ENCODE results near the gene TRMT61A. TPM values are rescaled to one million over a fixed set of nuclear protein-coding genes. Genes with fewer than 3 reads are reported as not detected.

Gene TRMT61A
- total RNA-seq, 4 donors from 2014 or later = 14.9 to 24.4 (median 21.3) TPM

DNA sequence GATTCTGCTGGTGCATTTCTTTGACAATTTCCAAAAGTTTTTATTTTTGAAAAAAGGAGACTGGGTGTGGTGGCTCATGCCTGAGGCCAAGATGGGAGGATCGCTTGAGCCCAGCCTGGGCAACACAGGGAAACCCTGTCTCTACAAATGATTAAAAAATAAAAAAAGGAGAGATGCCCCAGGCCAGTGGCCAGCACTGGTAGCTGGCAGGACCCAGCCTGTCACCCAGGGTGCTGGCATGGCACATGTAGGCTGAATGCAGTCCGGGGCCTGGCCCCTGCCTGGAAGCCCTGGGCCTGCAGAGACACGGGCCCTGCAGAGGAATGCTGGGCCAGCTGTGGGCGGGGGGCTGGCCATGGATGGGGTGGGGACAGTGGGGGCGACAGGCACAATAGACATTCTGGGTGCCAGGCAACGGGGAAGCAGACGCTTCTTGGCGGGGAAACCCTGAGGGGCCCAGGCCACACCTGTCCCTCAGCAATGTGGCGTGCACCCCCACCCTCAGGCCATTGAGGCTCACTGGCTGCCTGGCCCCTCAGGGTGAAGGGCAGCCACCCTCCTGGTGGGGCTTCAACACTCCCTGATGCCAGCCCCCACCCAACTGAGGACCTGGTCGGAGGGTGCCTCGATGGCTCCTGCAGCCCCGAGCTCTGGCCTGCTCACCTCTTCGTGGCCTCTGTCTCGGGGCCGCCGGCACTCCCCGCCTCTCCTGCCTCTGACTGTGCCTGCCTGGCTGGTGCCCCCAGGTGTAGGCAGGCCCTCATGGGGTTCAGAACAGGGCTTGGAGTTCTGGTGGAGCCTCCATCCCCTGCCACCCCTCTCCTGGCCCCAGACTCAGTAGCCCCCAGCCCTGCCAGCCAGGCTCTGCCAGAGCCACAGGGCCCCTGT, 12.1 kb downstream of the TRMT61A start:
- no peaks in the 10 kb centered on the region for H3K9me3 ChIP-seq
- H3K4me1 ChIP-seq = peaks cover 42 to 66% of the 10 kb centered on the region in 2 donors
- H3K4me3 ChIP-seq (replicated peaks in 1 of 3) = no peak overlapping the region
- TF ChIP-seq, protein P1, sequence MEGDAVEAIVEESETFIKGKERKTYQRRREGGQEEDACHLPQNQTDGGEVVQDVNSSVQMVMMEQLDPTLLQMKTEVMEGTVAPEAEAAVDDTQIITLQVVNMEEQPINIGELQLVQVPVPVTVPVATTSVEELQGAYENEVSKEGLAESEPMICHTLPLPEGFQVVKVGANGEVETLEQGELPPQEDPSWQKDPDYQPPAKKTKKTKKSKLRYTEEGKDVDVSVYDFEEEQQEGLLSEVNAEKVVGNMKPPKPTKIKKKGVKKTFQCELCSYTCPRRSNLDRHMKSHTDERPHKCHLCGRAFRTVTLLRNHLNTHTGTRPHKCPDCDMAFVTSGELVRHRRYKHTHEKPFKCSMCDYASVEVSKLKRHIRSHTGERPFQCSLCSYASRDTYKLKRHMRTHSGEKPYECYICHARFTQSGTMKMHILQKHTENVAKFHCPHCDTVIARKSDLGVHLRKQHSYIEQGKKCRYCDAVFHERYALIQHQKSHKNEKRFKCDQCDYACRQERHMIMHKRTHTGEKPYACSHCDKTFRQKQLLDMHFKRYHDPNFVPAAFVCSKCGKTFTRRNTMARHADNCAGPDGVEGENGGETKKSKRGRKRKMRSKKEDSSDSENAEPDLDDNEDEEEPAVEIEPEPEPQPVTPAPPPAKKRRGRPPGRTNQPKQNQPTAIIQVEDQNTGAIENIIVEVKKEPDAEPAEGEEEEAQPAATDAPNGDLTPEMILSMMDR (IDR thresholded peaks at IDR 0.05) = no peak
- TF ChIP-seq POLR2A (IDR thresholded peaks at IDR 0.05) = no peak
- intact Hi-C loops (cut with DNase I) = no loop called here
- no peak for DNase-seq
- H3K27ac ChIP-seq = peak overlapping the region; percentile 20 to 78 (median 71)
- WGBS, 2 donors = 60 to 72% methylated on average over 3 to 11 of the region's 17 CpGs
- no peaks in the 10 kb centered on the region for H3K36me3 ChIP-seq
- H3K27me3 ChIP-seq = no peaks in the 10 kb centered on the region

DNA sequence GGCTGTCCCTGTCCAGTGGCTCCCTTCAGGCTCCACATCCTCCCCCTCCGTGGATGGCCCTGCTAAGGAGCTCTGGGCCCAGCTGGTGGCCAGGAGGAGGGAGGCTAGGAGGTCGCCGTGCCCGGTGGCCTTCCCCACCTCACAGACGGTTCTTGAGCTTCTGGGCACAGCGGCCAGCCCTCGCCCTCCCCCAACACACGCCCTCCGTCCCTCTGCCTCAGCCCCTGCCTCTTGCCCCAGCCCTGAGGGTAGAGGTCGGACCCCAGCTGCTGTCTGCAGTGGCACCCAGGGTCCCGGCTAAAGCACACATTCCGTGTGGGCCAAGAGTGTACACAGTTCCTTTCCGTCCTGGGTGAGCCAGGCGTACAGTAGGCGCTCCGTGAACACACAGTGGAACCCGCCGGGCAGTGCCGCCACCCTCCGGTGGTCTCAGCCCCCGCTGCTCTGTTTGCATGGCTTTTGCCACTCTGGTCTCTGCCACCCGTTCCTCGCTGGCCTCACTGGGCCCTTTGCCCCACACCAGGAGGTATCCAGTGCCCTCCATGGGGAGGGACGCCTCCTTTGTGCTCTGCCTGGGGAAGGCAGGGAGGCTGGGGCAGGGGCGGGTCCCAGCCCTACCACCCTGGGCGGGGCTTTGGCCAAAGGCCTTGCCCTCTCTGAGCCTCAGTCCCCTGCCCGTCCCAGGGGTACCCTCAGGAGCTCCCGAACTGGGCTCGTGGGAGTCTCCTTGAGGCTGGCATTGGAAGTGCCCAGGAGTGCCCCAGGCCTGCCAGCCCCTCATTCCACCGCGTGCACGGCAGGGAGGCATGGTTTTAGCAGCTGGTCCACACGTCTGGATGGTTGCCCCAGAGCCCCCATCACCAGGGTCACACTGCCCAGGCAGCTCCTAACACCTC, 13.0 kb downstream of the TRMT61A start:
- Histone ChIP-seq H3K27ac (peak overlapping the region; percentile 20 to 78 (median 71)), H3K4me3 (replicated peaks in 1 of 3) (no peak overlapping the region), H3K9me3 (no peaks in the 10 kb centered on the region), H3K27me3 (no peaks in the 10 kb centered on the region), H3K36me3 (no peaks in the 10 kb centered on the region), H3K4me1 (peaks cover 42 to 75% of the 10 kb centered on the region in 2 donors)
- WGBS, 2 donors = 79 to 81% methylated on average over 19 to 20 of the region's 33 CpGs
- no peak for DNase-seq
- TF ChIP-seq POLR2A (IDR thresholded peaks at IDR 0.05) = no peak
- TF ChIP-seq, protein P1 (IDR thresholded peaks at IDR 0.05) = peak in 1 of 6 experiments; percentile 6
- intact Hi-C loops (cut with DNase I) = no loop called here

DNA sequence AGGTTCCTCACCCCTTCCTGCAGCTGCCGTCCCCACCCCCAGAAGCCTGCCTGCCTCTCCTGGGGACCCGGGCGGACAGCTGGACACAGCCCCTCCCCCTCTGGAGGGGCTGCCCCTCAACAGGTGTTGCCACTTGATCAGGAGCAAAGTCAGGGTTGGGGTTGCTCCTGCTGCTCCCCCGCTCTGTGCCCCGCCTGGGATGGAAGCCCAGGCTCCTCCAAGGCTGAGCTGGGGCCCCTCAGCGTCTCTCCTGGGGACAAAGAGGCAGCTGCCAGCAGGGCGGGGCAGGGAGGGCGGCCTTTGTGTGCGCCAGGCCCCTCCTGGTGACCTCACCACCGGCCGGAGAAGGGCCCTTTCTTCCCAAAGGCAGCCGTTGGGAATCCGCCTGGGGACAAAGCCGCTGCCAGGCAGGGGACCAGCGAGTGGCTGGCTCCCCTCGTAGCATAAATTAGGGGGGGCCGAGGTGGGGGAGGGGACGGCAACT, 13.7 kb downstream of the TRMT61A start:
- intact Hi-C loops (cut with DNase I) = no loop called here
- TF ChIP-seq, protein P1 (IDR thresholded peaks at IDR 0.05) = no peak
- TF ChIP-seq POLR2A (IDR thresholded peaks at IDR 0.05) = no peak
- 3 to 18% methylated on average over 3 to 6 of the region's 18 CpGs for WGBS, 2 donors
- no peaks in the 10 kb centered on the region for H3K36me3 ChIP-seq
- peaks cover 42 to 80% of the 10 kb centered on the region in 2 donors for H3K4me1 ChIP-seq
- H3K27me3 ChIP-seq = no peaks in the 10 kb centered on the region
- no peak overlapping the region for H3K4me3 ChIP-seq (replicated peaks in 1 of 3)
- H3K27ac ChIP-seq = peak overlapping the region in 2 of 3 donors; percentile 51 to 71
- H3K9me3 ChIP-seq = no peaks in the 10 kb centered on the region
- DNase-seq = peak; percentile 75 to 80

DNA sequence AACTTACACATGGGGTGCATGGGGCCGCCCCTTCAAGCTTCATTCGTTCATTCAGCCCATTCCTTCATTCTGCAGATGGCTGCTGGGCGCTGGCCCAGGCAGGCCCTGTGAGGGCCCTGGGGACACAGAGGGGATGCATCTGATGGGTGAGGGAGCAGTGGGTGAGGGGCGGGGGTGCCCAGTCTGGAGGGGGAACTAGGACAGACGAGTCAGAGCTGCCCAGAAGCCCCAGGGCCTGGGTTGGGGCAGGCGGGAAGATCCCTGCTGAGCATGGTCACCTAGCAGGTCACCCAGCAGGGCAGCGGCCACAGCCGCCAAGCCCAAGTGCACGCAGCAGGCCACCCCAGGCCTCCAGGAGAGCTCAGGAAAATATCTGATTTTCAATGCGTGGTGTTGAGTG, 14.1 kb downstream of the TRMT61A start:
- peaks cover 42 to 82% of the 10 kb centered on the region in 2 donors for H3K4me1 ChIP-seq
- intact Hi-C loops (cut with DNase I) = no loop called here
- WGBS, 2 donors = 73 to 76% methylated on average over 3 to 5 of the region's 10 CpGs
- no peak overlapping the region for H3K4me3 ChIP-seq (replicated peaks in 1 of 3)
- no peaks in the 10 kb centered on the region for H3K36me3 ChIP-seq
- TF ChIP-seq, protein P1 (IDR thresholded peaks at IDR 0.05) = no peak
- no peak for TF ChIP-seq POLR2A (IDR thresholded peaks at IDR 0.05)
- no peak for DNase-seq
- H3K27me3 ChIP-seq = no peaks in the 10 kb centered on the region
- H3K27ac ChIP-seq = peak overlapping the region in 1 of 3 donors; percentile 71
- no peaks in the 10 kb centered on the region for H3K9me3 ChIP-seq

Data from thyroid gland (tissue), 4 donors.